ENCODE data around the gene USP5.
"Not testable (repeated sequence)": the region's sequence is repeated elsewhere in the genome, so short reads cannot be mapped to it uniquely, and the experiment has no call there.

The USP5 gene

DNA sequence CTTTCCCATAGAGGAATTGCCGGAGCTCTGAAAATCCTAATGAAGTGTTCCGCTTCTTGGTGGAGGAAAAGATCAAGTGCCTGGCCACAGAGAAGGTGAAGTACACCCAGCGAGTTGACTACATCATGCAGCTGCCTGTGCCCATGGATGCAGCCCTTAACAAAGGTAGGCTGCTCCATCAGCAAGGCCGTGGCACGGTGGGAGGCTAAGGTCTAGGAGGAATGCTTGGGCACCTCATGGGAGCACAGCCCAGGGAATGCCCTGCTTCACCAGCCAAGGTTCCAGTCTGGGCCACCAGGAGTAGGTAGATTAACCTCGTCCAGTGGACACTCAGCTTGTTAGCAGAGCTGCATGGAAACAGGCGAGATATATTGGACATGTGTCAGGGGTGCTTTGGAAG, 9.0 kb downstream of the USP5 start:
- no peak for DNase-seq (ENCODE audit: low read depth)
- TF ChIP-seq MYC (IDR thresholded peaks at IDR 0.05; ENCODE audit: low read depth, low read length) (no peak), MAX (IDR thresholded peaks at IDR 0.05; ENCODE audit: low read depth, low read length) (no peak)

DNA sequence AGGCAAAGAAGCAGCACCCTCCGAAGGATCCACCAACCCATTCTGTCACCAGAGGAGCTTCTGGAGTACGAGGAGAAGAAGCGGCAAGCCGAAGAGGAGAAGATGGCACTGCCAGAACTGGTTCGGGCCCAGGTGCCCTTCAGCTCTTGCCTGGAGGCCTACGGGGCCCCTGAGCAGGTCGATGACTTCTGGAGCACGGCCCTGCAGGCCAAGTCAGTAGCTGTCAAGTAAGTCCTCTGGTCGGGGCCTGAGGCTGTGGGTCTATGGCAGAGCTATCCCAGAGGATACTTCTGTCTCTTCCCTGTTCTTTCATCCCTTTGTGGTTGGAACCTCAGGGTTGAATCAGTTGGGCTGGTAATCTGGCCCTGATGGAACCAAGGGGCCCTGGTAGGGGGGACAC, 9.4 kb downstream of the USP5 start:
- no peak for TF ChIP-seq MAX (IDR thresholded peaks at IDR 0.05; ENCODE audit: low read depth, low read length)
- TF ChIP-seq, protein P1, sequence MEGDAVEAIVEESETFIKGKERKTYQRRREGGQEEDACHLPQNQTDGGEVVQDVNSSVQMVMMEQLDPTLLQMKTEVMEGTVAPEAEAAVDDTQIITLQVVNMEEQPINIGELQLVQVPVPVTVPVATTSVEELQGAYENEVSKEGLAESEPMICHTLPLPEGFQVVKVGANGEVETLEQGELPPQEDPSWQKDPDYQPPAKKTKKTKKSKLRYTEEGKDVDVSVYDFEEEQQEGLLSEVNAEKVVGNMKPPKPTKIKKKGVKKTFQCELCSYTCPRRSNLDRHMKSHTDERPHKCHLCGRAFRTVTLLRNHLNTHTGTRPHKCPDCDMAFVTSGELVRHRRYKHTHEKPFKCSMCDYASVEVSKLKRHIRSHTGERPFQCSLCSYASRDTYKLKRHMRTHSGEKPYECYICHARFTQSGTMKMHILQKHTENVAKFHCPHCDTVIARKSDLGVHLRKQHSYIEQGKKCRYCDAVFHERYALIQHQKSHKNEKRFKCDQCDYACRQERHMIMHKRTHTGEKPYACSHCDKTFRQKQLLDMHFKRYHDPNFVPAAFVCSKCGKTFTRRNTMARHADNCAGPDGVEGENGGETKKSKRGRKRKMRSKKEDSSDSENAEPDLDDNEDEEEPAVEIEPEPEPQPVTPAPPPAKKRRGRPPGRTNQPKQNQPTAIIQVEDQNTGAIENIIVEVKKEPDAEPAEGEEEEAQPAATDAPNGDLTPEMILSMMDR (IDR thresholded peaks at IDR 0.05; ENCODE audit: low read depth, low read length), result no peak
- no peak for TF ChIP-seq POLR2A (IDR thresholded peaks at IDR 0.05; ENCODE audit: extremely low read depth, insufficient read length)
- TF ChIP-seq MYC (IDR thresholded peaks at IDR 0.05; ENCODE audit: low read depth, low read length), result no peak
- DNase-seq (ENCODE audit: low read depth), result no peak
- H3K4me3 ChIP-seq (ENCODE audit: low read depth, low read length), result no peak overlapping the region

More for the DNA sequence above, 9.0 kb downstream of the USP5 start:
- H3K4me3 ChIP-seq (ENCODE audit: low read depth, low read length), result no peak overlapping the region

- H3K4me3 ChIP-seq (ENCODE audit: low read depth, low read length), result no peak overlapping the region
- no peak for DNase-seq (ENCODE audit: low read depth)
- TF ChIP-seq MAX (IDR thresholded peaks at IDR 0.05; ENCODE audit: low read depth, low read length) (no peak), POLR2A (IDR thresholded peaks at IDR 0.05; ENCODE audit: extremely low read depth, insufficient read length) (no peak), MYC (IDR thresholded peaks at IDR 0.05; ENCODE audit: low read depth, low read length) (no peak)
- TF ChIP-seq, protein P1 (IDR thresholded peaks at IDR 0.05; ENCODE audit: low read depth, low read length), result no peak
Observed at GRCh38 chr12:6863033-6863432, 11.1 kb downstream of the USP5 start.

GRCh38 chr12:6863586-6864321, 11.8 kb downstream of the USP5 start:
- no peak for TF ChIP-seq MAX (IDR thresholded peaks at IDR 0.05; ENCODE audit: low read depth, low read length)
- TF ChIP-seq MYC (IDR thresholded peaks at IDR 0.05; ENCODE audit: low read depth, low read length), result no peak
- no peak for TF ChIP-seq POLR2A (IDR thresholded peaks at IDR 0.05; ENCODE audit: extremely low read depth, insufficient read length)
- TF ChIP-seq, protein P1 (IDR thresholded peaks at IDR 0.05; ENCODE audit: low read depth, low read length), result no peak

GRCh38 chr12:6865307-6865706, 13.4 kb downstream of the USP5 start:
- H3K4me3 ChIP-seq (ENCODE audit: low read depth, low read length); DNase-seq (ENCODE audit: low read depth): not testable (repeated sequence)

More at GRCh38 chr12:6863586-6864321, 11.8 kb downstream of the USP5 start:
- H3K4me3 ChIP-seq (ENCODE audit: low read depth, low read length), result no peak overlapping the region
- DNase-seq (ENCODE audit: low read depth), result no peak

DNA sequence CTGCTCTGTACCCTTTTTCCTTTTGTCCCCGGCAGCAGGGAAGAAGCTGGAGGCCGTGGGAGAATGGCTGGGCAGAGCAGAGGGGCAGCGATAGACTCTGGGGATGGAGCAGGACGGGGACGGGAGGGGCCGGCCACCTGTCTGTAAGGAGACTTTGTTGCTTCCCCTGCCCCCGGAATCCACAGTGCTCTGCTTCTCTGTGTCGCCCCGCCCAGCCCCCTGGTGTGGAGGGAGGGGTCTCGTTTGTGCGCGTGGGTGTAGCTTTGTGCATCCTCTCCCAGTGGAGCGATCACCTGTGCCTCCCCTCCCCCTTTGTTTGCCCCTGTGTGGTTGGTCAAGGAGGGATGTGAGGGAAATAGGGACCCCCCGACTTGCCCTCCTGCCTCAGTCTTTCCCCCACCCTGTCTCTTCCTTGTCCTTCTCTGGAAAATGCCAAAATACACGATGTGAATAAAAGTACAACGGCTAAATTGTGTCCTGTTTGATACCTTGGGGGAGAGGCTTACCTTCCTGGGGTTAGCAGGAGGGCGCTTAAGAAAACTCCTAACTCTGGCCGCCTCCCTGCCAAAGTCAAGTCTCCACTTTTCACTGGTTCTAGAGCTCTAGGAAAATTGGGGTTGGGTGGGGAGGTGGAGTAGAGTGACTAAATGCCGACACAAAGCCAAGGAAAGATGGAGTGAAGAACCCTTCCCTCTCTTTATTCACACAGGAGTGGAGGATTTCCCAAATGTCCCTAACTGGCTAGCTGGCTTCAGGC, 14.4 kb downstream of the USP5 start:
- DNase-seq (ENCODE audit: low read depth), result no peak
- TF ChIP-seq MYC (IDR thresholded peaks at IDR 0.05; ENCODE audit: low read depth, low read length), result no peak
- TF ChIP-seq POLR2A (IDR thresholded peaks at IDR 0.05; ENCODE audit: extremely low read depth, insufficient read length), result no peak
- TF ChIP-seq, protein P1 (IDR thresholded peaks at IDR 0.05; ENCODE audit: low read depth, low read length), result no peak
- no peak for TF ChIP-seq MAX (IDR thresholded peaks at IDR 0.05; ENCODE audit: low read depth, low read length)
- peak overlapping the region; percentile 57 for H3K4me3 ChIP-seq (ENCODE audit: low read depth, low read length)

All from NB4 (cell line).